Loucy (cell line): Measurements from ENCODE around the gene VPS16.

ENCODE experiments used
- H2AFZ ChIP-seq: fragments of 200-600 bp; sonication (generic); 2 replicates; pipeline ENCODE4 v1.6.0; 2016; ENCODE audit warnings: antibody characterized with exemption, mild to moderate bottlenecking, low read length, moderate library complexity
- H3F3A ChIP-seq: fragments of 200-600 bp; 2 replicates; pipeline ENCODE4 v1.6.0; 2016; ENCODE audit warnings: antibody characterized with exemption, low read depth, mild to moderate bottlenecking
- H3K27me3 ChIP-seq: fragments of 200-600 bp; sonication (generic); 2 replicates; pipeline ENCODE4 v1.6.1; 2014; ENCODE audit warnings: low read length, mild to moderate bottlenecking; ENCODE audit not compliant: insufficient read depth, poor library complexity, severe bottlenecking
- H3K36me3 ChIP-seq: fragments of 200-600 bp; sonication (generic); 2 replicates; pipeline ENCODE4 v1.6.1; 2016; ENCODE audit warnings: low read length; ENCODE audit not compliant: insufficient read depth
- H3K4me1 ChIP-seq: fragments of 200-600 bp; sonication (generic); 2 replicates; pipeline ENCODE4 v1.5.1; 2014; ENCODE audit warnings: low read length, mild to moderate bottlenecking; ENCODE audit not compliant: insufficient read depth, poor library complexity, severe bottlenecking
- H3K4me2 ChIP-seq: fragments of 200-600 bp; sonication (generic); 2 replicates; pipeline ENCODE4 v1.6.0; 2014; ENCODE audit warnings: antibody characterized with exemption, low read length, low read depth, mild to moderate bottlenecking; ENCODE audit not compliant: poor library complexity, severe bottlenecking
- H3K4me3 ChIP-seq: fragments of 200-600 bp; sonication (generic); 2 replicates; pipeline ENCODE4 v1.5.1; 2014; ENCODE audit warnings: low read length, mild to moderate bottlenecking, mixed read lengths; ENCODE audit not compliant: poor library complexity, severe bottlenecking
- H3K79me2 ChIP-seq: fragments of 200-600 bp; sonication (generic); 2 replicates; pipeline ENCODE4 v1.6.1; 2014; ENCODE audit warnings: low read length; ENCODE audit not compliant: insufficient read depth
- H3K9ac ChIP-seq: fragments of 200-600 bp; sonication (generic); 2 replicates; pipeline ENCODE4 v1.6.0; 2014; ENCODE audit warnings: mild to moderate bottlenecking, low read depth, low read length, moderate library complexity; ENCODE audit not compliant: poor library complexity, severe bottlenecking
- H3K9me2 ChIP-seq: fragments of 200-600 bp; sonication (generic); replicated peaks from 2 replicates; pipeline ENCODE4 v1.6.1; 2016; ENCODE audit warnings: low read depth, low read length, mixed read lengths
- H3K9me3 ChIP-seq: fragments of 200-600 bp; sonication (generic); 2 replicates; pipeline ENCODE4 v1.6.1; 2014; ENCODE audit warnings: mild to moderate bottlenecking, antibody characterized with exemption, low read length, low read depth; ENCODE audit not compliant: insufficient read depth
- H4K20me1 ChIP-seq: fragments of 200-600 bp; sonication (generic); 2 replicates; pipeline ENCODE4 v1.6.0; 2014; ENCODE audit warnings: antibody characterized with exemption, low read length, mild to moderate bottlenecking; ENCODE audit not compliant: insufficient read depth, poor library complexity, severe bottlenecking
- CTCF ChIP-seq: fragments of 200-600 bp; sonication (generic); conservative IDR thresholded peaks from 2 replicates; pipeline ENCODE4 v1.5.1; 2014; ENCODE audit warnings: mild to moderate bottlenecking, antibody characterized with exemption, low read length
- EZH2phosphoT487 ChIP-seq: fragments of 200-600 bp; IDR thresholded peaks from 2 replicates; pipeline ENCODE4 v1.6.1; 2018; ENCODE audit warnings: antibody characterized with exemption, mild to moderate bottlenecking, moderate library complexity, borderline replicate concordance

VPS16 gene

GRCh38 chr20:2820084-2820895, 20.3 kb upstream of the VPS16 start:
- no peaks in the 10 kb centered on the region for H3K9me3 ChIP-seq
- no peak for TF ChIP-seq EZH2phosphoT487
- no peak for TF ChIP-seq CTCF
- H3K4me2 ChIP-seq: no peak overlapping the region
- no peak overlapping the region for H3K4me3 ChIP-seq
- no peaks in the 10 kb centered on the region for H4K20me1 ChIP-seq
- H3K27me3 ChIP-seq: no peaks in the 10 kb centered on the region
- no peak overlapping the region for H3K9ac ChIP-seq
- H3K79me2 ChIP-seq: no peaks in the 10 kb centered on the region
- H3K9me2 ChIP-seq: no peaks in the 10 kb centered on the region
- peaks cover 15% of the 10 kb centered on the region for H3K4me1 ChIP-seq
- no peak overlapping the region for H2AFZ ChIP-seq
- no peaks in the 10 kb centered on the region for H3K36me3 ChIP-seq
- H3F3A ChIP-seq: no peaks in the 10 kb centered on the region

GRCh38 chr20:2820896-2821869, 19.4 kb upstream of the VPS16 start:
- H4K20me1 ChIP-seq: no peaks in the 10 kb centered on the region
- H3F3A ChIP-seq: no peaks in the 10 kb centered on the region
- no peaks in the 10 kb centered on the region for H3K9me3 ChIP-seq
- H3K9ac ChIP-seq: no peak overlapping the region
- H3K27me3 ChIP-seq: no peaks in the 10 kb centered on the region
- H3K79me2 ChIP-seq: no peaks in the 10 kb centered on the region
- TF ChIP-seq EZH2phosphoT487: no peak
- no peak for TF ChIP-seq CTCF
- H3K4me3 ChIP-seq: no peak overlapping the region
- no peaks in the 10 kb centered on the region for H3K36me3 ChIP-seq
- peaks cover 16% of the 10 kb centered on the region for H3K4me1 ChIP-seq
- H3K4me2 ChIP-seq: no peak overlapping the region
- no peaks in the 10 kb centered on the region for H3K9me2 ChIP-seq
- no peak overlapping the region for H2AFZ ChIP-seq

- no peaks in the 10 kb centered on the region for H3K9me2 ChIP-seq
- TF ChIP-seq CTCF (no peak), EZH2phosphoT487 (no peak)
- no peak overlapping the region for H3K4me3 ChIP-seq
- H3K36me3 ChIP-seq: no peaks in the 10 kb centered on the region
- H4K20me1 ChIP-seq: no peaks in the 10 kb centered on the region
- no peaks in the 10 kb centered on the region for H3K79me2 ChIP-seq
- no peaks in the 10 kb centered on the region for H3K9me3 ChIP-seq
- H3K4me1 ChIP-seq: peaks cover 20% of the 10 kb centered on the region
- no peaks in the 10 kb centered on the region for H3K27me3 ChIP-seq
- H3K4me2 ChIP-seq: peak overlapping the region; percentile 35
- H3K9ac ChIP-seq: no peak overlapping the region
- H2AFZ ChIP-seq: no peak overlapping the region
- no peaks in the 10 kb centered on the region for H3F3A ChIP-seq
These were observed 18.5 kb upstream of the VPS16 start for GRCh38 chr20:2822073-2822472.
